Stimulated activated CD8-positive, alpha-beta memory T cell treated with anti-CD3 and anti-CD28 coated beads, Interleukin-12 subunit alpha, Interleukin-12 subunit beta, amount 100 ng/mL, for 24 hours (primary cell): ENCODE results near the gene CYLD.

Source experiments
- DNase-seq: peaks from one replicate; pipeline ENCODE4 v3.0.0-alpha.2; 2020; ENCODE audit errors: extremely low read depth

The CYLD gene

GRCh38 chr16:50711862-50712559, 29.9 kb upstream of the CYLD start:
- no peak for DNase-seq

GRCh38 chr16:50712560-50712898, 29.4 kb upstream of the CYLD start:
- DNase-seq: no peak

- no peak for DNase-seq
These were observed 28.9 kb upstream of the CYLD start for GRCh38 chr16:50712956-50713355.

GRCh38 chr16:50717091-50717490, 24.8 kb upstream of the CYLD start:
- no peak for DNase-seq

GRCh38 chr16:50717494-50717893, 24.4 kb upstream of the CYLD start:
- no peak for DNase-seq

- DNase-seq: no peak
These were observed 23.7 kb upstream of the CYLD start for GRCh38 chr16:50718061-50718760.

- DNase-seq: no peak
These were observed 23.0 kb upstream of the CYLD start for GRCh38 chr16:50718761-50719400.

- DNase-seq: no peak
These were observed 22.2 kb upstream of the CYLD start for GRCh38 chr16:50719401-50720337.

GRCh38 chr16:50721549-50722404, 20.1 kb upstream of the CYLD start:
- DNase-seq: no peak

- no peak for DNase-seq
These were observed 19.5 kb upstream of the CYLD start for GRCh38 chr16:50722405-50722737.

- no peak for DNase-seq
These were observed 18.9 kb upstream of the CYLD start for GRCh38 chr16:50722960-50723359.

GRCh38 chr16:50724306-50724705, 17.6 kb upstream of the CYLD start:
- no peak for DNase-seq

GRCh38 chr16:50731130-50731988, 10.5 kb upstream of the CYLD start:
- no peak for DNase-seq

GRCh38 chr16:50731989-50732832, 9.7 kb upstream of the CYLD start:
- DNase-seq: no peak

- DNase-seq: no peak
These were observed 8.4 kb upstream of the CYLD start for GRCh38 chr16:50733468-50733867.

- DNase-seq: no peak
These were observed 6.2 kb upstream of the CYLD start for GRCh38 chr16:50735629-50736122.

- no peak for DNase-seq
These were observed 5.4 kb upstream of the CYLD start for GRCh38 chr16:50736448-50736847.

GRCh38 chr16:50737420-50737959, 4.4 kb upstream of the CYLD start:
- DNase-seq: no peak

GRCh38 chr16:50739031-50739430, 2.9 kb upstream of the CYLD start:
- no peak for DNase-seq
